ENCODE measurements around the gene AKT2.
"Not testable (repeated sequence)": the region's sequence is repeated elsewhere in the genome, so short reads cannot be mapped to it uniquely, and the experiment has no call there.

Gene AKT2

DNA sequence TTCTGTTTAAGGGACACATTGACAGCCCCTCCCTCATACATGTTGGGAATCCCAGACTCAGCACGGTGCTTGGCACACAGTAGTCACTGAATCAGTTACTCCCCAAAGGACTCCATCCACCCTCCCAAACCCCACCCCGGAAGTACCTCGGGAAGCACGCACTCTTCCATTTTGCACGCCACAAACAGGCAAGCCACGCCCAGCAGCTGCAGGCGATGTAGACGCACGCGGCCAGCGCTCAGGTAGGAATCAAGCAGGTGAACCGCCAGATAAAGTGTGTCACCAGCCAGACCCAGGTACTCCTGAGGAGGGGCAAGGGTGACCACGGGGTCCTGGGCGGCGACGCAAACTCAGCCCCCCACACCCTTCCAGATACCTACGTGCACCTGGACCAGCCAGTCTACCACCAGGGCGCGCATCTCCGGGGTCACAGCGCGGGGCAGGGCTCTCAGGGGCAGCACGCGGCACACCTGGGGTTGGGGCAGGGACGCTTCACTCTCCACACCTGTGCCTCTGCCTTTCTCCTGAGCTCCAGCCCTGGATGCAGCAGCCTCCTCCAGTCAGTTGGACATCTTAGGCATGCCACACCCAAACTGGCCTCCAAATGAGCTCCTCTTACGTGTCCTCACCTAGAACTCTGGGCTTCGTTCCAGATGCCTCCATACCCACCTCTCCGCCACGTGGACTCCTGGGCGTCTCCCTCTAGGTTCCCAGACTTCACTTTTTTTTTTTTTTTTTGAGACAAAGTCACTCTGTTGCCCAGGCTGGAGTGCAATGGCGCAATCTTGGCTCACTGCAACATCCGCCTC lies 60.6 kb downstream of the AKT2 start:
- H3K36me3 ChIP-seq, result no peaks in the 10 kb centered on the region
- no peak overlapping the region for H3K4me2 ChIP-seq
- no peak overlapping the region for H3K27ac ChIP-seq
- no peak overlapping the region for H3K4me3 ChIP-seq
- peaks cover 27% of the 10 kb centered on the region for H3K4me1 ChIP-seq
- H3K9ac ChIP-seq, result no peak overlapping the region
- TF ChIP-seq Cebpa-rat (IDR thresholded peaks at IDR 0.05), result no peak
- peaks cover 17% of the 10 kb centered on the region for H3K9me3 ChIP-seq
- peaks cover 9% of the 10 kb centered on the region for H4K20me1 ChIP-seq
- H3K27me3 ChIP-seq, result peaks cover 47% of the 10 kb centered on the region

DNA sequence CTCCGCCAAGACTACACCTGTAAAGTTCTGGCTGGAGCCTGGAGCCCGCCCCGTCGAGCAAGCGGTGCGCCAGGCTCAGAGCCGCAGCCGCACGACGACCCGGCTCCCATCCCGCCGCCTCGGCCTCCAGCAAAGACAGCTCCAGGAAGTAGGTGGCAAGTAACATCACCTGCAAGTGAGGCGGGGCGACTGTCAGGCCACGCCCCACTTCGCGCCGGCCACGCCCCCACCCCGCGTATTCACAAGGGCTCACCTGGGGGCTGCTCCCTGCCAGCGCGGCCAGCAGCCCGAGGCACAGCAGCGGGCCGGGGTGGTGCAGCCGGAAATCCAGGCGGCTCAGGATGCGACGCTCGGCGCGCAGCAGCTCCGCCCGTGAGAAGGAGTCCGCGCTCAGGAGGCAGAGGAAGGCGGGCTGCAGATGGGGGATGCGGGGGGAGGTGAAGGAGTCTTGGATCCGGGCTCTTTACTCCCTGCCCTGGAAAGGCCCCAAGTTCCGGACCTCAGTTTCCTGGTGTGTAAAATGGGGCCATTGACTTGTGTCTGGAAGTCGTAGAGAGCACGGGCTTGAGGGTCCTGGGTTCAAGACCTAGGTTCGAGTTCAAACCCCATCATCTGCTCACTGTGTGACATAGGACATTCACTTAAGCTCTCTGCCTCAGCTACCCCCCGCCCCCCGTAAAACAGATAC lies 61.9 kb downstream of the AKT2 start:
- no peak overlapping the region for H3K4me2 ChIP-seq
- peaks cover 7% of the 10 kb centered on the region; the same call in 1 of the 2 replicates for H4K20me1 ChIP-seq
- H3K4me3 ChIP-seq, result no peak overlapping the region
- H3K4me1 ChIP-seq, result peaks cover 14% of the 10 kb centered on the region; the same call in 1 of the 2 replicates
- H3K9me3 ChIP-seq, result peaks cover 17% of the 10 kb centered on the region
- no peak for TF ChIP-seq Cebpa-rat (IDR thresholded peaks at IDR 0.05)
- H3K27ac ChIP-seq, result no peak overlapping the region
- peaks cover 59% of the 10 kb centered on the region for H3K27me3 ChIP-seq
- H3K9ac ChIP-seq, result no peak overlapping the region
- no peaks in the 10 kb centered on the region for H3K36me3 ChIP-seq

DNA sequence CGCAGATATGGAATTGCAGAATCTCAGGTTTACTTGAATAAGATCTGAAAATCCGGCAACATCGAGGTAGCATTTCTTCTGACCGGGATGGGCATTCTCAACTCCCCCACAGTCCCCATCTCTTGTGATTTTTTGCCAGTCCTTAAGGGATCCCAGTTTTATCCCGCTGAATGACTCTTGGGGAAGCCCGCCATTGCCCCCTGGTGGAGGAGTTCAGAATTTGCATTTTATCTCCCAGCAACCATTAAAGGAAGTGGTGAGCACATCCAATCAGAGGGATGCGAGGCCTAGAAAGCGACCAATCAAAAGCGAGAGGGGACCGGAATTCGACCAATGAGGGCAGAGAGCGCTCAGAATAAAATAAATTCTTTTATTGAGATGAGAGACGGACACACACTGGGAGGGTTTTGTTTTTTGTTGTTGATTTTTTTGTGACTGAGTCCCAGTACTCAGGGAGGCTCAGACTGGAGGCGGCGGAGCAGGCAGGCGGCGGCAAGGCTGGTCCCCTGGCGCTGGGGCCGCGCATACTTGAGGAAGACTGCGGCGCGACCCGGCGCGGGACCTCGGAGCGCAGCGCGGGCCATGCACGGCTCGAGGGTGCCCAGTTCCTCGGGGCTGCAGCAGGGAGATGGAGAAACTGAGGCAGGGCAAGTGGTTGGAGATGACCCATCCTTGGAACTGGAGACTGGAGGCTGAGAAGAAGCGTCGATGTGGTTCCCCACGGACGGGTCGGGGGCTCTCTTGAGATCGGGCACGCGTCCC lies 63.1 kb downstream of the AKT2 start:
- H3K27me3 ChIP-seq, result peaks cover 59% of the 10 kb centered on the region
- TF ChIP-seq Cebpa-rat (IDR thresholded peaks at IDR 0.05), result no peak
- H3K27ac ChIP-seq, result no peak overlapping the region

DNA sequence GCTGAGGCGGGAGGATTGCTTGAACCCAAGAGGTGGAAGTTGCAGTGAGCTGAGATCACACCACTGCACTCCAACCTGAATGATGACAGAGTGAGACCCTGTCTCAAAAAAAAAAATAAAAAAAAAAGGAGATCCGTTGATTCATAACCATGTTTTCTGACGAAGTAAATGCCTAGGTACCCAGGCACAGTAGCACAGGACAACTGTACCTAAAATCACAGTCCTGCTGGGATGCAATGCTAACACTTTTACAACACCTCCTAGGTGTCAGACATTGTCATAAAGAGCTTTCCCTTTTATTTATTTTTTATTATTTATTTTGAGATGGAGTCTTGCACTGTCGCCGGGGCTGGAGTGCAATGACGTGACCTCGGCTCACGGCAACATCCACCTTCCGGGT lies 64.5 kb downstream of the AKT2 start:
- Histone ChIP-seq H3K9me3 (peaks cover 21% of the 10 kb centered on the region), H3K36me3 (no peaks in the 10 kb centered on the region), H4K20me1 (no peaks in the 10 kb centered on the region), H3K4me1 (no peaks in the 10 kb centered on the region), H3K27ac (no peak overlapping the region), H3K4me2 (no peak overlapping the region), H3K4me3 (no peak overlapping the region), H3K27me3 (peaks cover 57% of the 10 kb centered on the region), H3K9ac (no peak overlapping the region)
- no peak for TF ChIP-seq Cebpa-rat (IDR thresholded peaks at IDR 0.05)

More for the DNA sequence above, 63.1 kb downstream of the AKT2 start:
- Histone ChIP-seq H3K9ac (no peak overlapping the region), H3K36me3 (no peaks in the 10 kb centered on the region), H3K4me1 (peaks cover 11% of the 10 kb centered on the region; the same call in 1 of the 2 replicates), H3K9me3 (peaks cover 21% of the 10 kb centered on the region), H4K20me1 (peaks cover 7% of the 10 kb centered on the region; the same call in 1 of the 2 replicates), H3K4me3 (no peak overlapping the region), H3K4me2 (no peak overlapping the region)

DNA sequence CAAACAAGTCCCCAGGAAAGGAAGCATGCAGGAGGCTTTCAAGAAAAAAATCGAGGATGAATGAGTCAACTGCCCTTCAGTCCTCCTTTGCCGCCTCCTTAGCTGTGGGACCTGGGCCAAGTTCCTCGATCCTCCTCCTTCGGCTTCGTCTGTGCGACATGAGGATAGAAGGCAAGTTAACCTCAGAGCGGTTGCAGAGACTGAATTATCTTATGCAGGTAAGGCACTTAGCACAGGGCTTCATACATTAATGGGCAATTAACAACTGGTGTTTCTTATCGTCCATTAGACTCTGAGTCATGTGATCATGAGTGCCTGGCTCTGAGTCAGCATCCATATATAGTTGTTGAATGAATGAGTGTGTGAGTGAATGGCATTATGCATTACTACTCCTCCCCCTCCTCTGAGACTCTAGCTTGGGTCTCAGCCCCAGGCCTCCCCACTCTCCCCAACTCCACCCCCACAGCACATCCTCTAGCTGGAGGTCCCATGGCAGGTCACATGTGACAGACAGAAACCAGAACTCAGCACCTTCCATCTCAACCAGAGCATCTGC lies 65.3 kb downstream of the AKT2 start:
- no peak overlapping the region for H3K27ac ChIP-seq
- H3K4me2 ChIP-seq, result no peak overlapping the region
- no peaks in the 10 kb centered on the region for H3K36me3 ChIP-seq
- no peaks in the 10 kb centered on the region for H4K20me1 ChIP-seq
- no peaks in the 10 kb centered on the region for H3K4me1 ChIP-seq
- peaks cover 49% of the 10 kb centered on the region for H3K27me3 ChIP-seq
- no peak overlapping the region for H3K4me3 ChIP-seq
- no peak overlapping the region for H3K9ac ChIP-seq
- no peak for TF ChIP-seq Cebpa-rat (IDR thresholded peaks at IDR 0.05)
- H3K9me3 ChIP-seq, result peaks cover 21% of the 10 kb centered on the region

DNA sequence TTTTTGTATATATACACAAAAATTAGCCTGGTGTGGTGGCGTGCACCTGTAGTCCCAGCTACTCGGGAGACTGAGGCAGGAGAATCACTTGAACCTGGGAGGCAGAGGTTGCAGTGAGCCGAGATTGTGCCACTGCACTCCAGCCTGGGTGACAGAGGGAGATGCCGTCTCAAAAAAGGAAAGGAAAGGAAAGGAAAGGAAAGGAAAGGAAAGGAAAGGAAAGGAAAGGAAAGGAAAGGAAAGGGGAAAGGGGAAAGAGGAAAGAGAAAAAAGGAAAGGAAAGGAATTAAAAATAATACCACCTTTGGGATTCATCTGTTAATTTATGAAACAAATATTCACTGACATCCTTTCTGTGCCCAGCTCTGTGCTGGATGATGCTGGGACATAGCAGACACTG lies 66.1 kb downstream of the AKT2 start:
- Histone ChIP-seq H3K9me3 (peaks cover 21% of the 10 kb centered on the region), H3K27me3 (peaks cover 47% of the 10 kb centered on the region)
- H3K36me3 ChIP-seq, H3K27ac ChIP-seq, H3K4me3 ChIP-seq, H3K4me1 ChIP-seq, H3K4me2 ChIP-seq, H4K20me1 ChIP-seq, H3K9ac ChIP-seq: not testable (repeated sequence)

DNA sequence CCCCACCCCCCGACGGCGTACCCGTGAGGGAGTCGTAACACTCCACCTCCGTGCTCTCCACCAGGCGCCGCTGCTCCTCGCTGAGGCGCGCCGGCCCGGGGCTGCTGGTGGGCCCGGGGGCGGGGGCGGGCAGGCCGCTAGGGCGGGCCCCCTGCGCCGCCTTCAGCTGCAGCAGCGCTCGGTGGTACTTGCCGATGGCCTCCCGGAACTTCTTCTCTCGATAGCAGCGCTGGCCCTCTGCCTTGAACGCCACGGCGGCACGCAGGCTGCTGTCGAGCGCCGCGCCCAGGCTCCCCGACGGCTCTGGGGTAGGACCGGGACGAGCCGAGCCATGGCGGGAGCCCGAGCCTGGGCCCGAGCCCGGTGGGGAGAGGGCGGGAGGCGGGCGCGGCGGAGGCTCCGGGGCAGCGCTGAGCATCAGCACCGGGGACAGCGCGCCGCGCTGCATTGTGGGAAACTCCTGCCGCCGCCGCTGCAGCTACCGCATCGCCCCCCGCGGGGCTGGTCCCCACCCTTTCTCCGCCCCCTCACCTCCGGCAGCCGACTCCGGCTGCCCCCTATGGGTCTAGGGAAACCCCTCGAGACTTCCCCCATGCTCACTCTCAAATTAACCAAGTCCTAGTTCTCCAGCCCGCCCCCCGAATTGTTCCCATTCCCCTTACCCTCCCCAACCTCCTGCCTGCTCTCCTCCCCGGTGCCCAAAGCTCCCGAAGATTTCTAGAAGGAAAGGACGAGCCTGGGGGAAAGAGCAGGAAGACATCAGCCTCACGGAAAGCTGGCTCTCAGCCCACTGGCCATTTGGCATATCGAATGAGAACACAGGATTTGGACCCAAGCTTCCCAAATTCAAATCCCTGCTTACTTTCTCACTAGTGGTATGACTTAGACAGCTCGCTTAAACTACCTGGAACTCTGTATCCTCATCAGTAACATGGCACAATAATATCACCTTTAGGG lies 66.9 kb downstream of the AKT2 start, which contains the start of gene TTC9B:
TSS of gene TTC9B (minus strand) at position 451 of the 957 bp plus-strand sequence. CDS start at position 448, 3 bp downstream.
- H3K9ac ChIP-seq, result no peak within 1 kb of the TSS
- peak within 1 kb of the TSS; percentile 47 for H3K4me2 ChIP-seq
- no peaks in the 10 kb centered on the region for H4K20me1 ChIP-seq
- H3K4me3 ChIP-seq, result no peak within 1 kb of the TSS
- no peaks in the 10 kb centered on the region for H3K4me1 ChIP-seq
- no peak within 1 kb of the TSS for H3K27ac ChIP-seq
- peaks cover 5% of the 10 kb centered on the region; the same call in 1 of the 2 replicates for H3K36me3 ChIP-seq
- peaks cover 47% of the 10 kb centered on the region for H3K27me3 ChIP-seq
- TF ChIP-seq Cebpa-rat (IDR thresholded peaks at IDR 0.05), result no peak
- H3K9me3 ChIP-seq, result peaks cover 16% of the 10 kb centered on the region

DNA sequence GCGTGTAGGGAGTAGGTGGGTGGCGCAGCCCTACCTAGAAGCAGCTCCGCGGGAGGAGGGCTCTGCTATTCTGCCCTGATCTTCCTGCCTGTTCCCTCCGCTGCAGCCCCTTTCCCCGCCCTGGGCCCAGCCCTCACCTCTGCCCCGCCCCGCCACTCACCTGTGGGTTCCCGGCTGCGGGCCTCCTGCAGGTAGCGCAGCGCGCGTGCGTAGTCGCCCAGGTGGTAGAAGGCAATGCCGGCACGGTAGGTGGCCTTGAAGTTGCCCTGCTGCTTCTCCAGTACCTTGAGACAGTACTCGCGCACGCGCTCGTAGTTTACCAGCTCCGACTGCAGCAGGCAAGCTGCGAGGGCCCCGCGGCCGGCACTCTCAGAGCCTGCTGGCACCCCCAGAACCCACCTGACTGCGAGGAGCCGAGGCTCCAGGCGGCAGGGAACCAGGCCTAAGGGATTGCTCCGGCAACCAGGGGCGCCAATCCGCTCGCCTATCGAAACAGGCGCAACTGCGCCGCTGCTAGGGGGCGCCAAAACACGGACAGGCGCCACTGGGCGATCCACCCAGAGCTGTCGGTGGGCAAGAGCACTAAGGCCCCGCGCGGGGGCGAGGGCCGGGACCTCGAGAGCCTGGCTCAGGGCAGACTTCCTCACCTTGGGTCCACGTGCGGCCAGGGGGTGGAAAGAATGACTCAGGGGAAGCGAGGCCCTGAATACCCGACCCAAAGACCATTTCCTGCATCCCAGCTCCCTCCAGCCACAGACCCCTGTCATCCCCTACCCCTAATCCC lies 67.9 kb downstream of the AKT2 start:
- Histone ChIP-seq H3K4me3 (no peak overlapping the region), H3K4me1 (no peaks in the 10 kb centered on the region), H3K9me3 (peaks cover 6% of the 10 kb centered on the region), H3K4me2 (no peak overlapping the region), H4K20me1 (no peaks in the 10 kb centered on the region), H3K27ac (no peak overlapping the region), H3K27me3 (peaks cover 47% of the 10 kb centered on the region), H3K9ac (no peak overlapping the region), H3K36me3 (peaks cover 15% of the 10 kb centered on the region; the same call in 1 of the 2 replicates)
- no peak for TF ChIP-seq Cebpa-rat (IDR thresholded peaks at IDR 0.05)

Measured in BLaER1 (cell line).